HepG2 (cell line): ENCODE results near the gene ZNF425. TPM values are rescaled to one million over a fixed set of nuclear protein-coding genes. Genes with fewer than 3 reads are reported as not detected.

ENCODE experiments used
- AHR ChIP-seq: IDR thresholded peaks from 2 replicates; pipeline ENCODE4 v1.6.1; 2018; ENCODE audit warnings: missing genetic modification reagents, missing compliant biosample characterization
- ATF4 ChIP-seq, 2 experiments: fragments of 450-650 bp in 1 of 2; sonication (generic) in 1 of 2; formaldehyde crosslinking; IDR thresholded peaks; 2 replicates each; pipeline versions ENCODE4 v1.5.0 to v1.8.0; 2020 to 2022; ENCODE audit warnings: mild to moderate bottlenecking in 1 of 2, missing genetic modification reagents in 1 of 2
- BHLHE40 ChIP-seq: IDR thresholded peaks from 2 replicates; pipeline ENCODE4 v1.6.1; 2011; ENCODE audit warnings: low read length, improper control_type of control experiment
- CCDC6 ChIP-seq: sonication (generic); formaldehyde crosslinking; IDR thresholded peaks from 2 replicates; pipeline ENCODE4 v1.8.1; 2022; ENCODE audit warnings: mild to moderate bottlenecking, missing genetic modification reagents, moderate library complexity
- CENPX ChIP-seq: sonication (generic); formaldehyde crosslinking; IDR thresholded peaks from 2 replicates; pipeline ENCODE4 v1.9.0; 2021; ENCODE audit warnings: mild to moderate bottlenecking, missing genetic modification reagents, moderate library complexity
- DNMT1 ChIP-seq: sonication (generic); formaldehyde crosslinking; IDR thresholded peaks from 2 replicates; pipeline ENCODE4 v1.5.1; 2020; ENCODE audit warnings: mild to moderate bottlenecking, missing genetic modification reagents
- ESRRA ChIP-seq: sonication (generic); formaldehyde crosslinking; IDR thresholded peaks from 2 replicates; pipeline ENCODE4 v1.5.1; 2020; ENCODE audit warnings: mild to moderate bottlenecking, low read depth, missing genetic modification reagents
- GTF3A ChIP-seq: sonication (generic); formaldehyde crosslinking; conservative IDR thresholded peaks from 2 replicates; pipeline ENCODE4 v1.4.0; 2020; ENCODE audit warnings: mild to moderate bottlenecking, missing genetic modification reagents
- KLF16 ChIP-seq, 2 experiments: sonication (generic) in 1 of 2; formaldehyde crosslinking in 1 of 2; IDR thresholded peaks; 2 replicates each; pipeline versions ENCODE4 v1.6.1 to v1.8.0; 2016 to 2023; ENCODE audit warnings: missing genetic modification reagents in 2 of 2, missing compliant biosample characterization in 1 of 2
- PHF20 ChIP-seq: sonication (generic); formaldehyde crosslinking; IDR thresholded peaks from 2 replicates; pipeline ENCODE4 v1.5.0; 2020; ENCODE audit warnings: mild to moderate bottlenecking, missing genetic modification reagents
- SMAD9 ChIP-seq: sonication (generic); formaldehyde crosslinking; IDR thresholded peaks from 2 replicates; pipeline ENCODE4 v1.5.1; 2020; ENCODE audit warnings: mild to moderate bottlenecking, missing genetic modification reagents
- ZBTB21 ChIP-seq: sonication (generic); formaldehyde crosslinking; IDR thresholded peaks from 2 replicates; pipeline ENCODE4 v1.4.0; 2020; ENCODE audit warnings: missing genetic modification reagents
- ZBTB37 ChIP-seq: sonication (generic); formaldehyde crosslinking; IDR thresholded peaks from 2 replicates; pipeline ENCODE4 v1.4.0; 2020; ENCODE audit warnings: mild to moderate bottlenecking, missing genetic modification reagents
- ZBTB43 ChIP-seq: sonication (generic); formaldehyde crosslinking; conservative IDR thresholded peaks from 2 replicates; pipeline ENCODE4 v1.4.0; 2020; ENCODE audit warnings: missing genetic modification reagents
- ZGPAT ChIP-seq: IDR thresholded peaks from 2 replicates; pipeline ENCODE4 v1.6.1; 2016; ENCODE audit warnings: mild to moderate bottlenecking
- ZNF12 ChIP-seq: sonication (generic); formaldehyde crosslinking; IDR thresholded peaks from 2 replicates; pipeline ENCODE4 v1.5.0; 2020; ENCODE audit warnings: missing genetic modification reagents
- ZNF17 ChIP-seq: sonication (generic); formaldehyde crosslinking; IDR thresholded peaks from 2 replicates; pipeline ENCODE4 v1.5.0; 2020; ENCODE audit warnings: mild to moderate bottlenecking, missing genetic modification reagents
- ZNF235 ChIP-seq: sonication (generic); formaldehyde crosslinking; IDR thresholded peaks from 2 replicates; pipeline ENCODE4 v1.8.1; 2023; ENCODE audit warnings: mild to moderate bottlenecking, missing genetic modification reagents, borderline replicate concordance
- ZNF281 ChIP-seq: sonication (generic); formaldehyde crosslinking; IDR thresholded peaks from 2 replicates; pipeline ENCODE4 v1.4.0; 2020; ENCODE audit warnings: missing genetic modification reagents, borderline replicate concordance
- ZNF644 ChIP-seq: IDR thresholded peaks from 2 replicates; pipeline ENCODE4 v1.6.1; 2016; ENCODE audit warnings: low read depth
- ZNF678 ChIP-seq: sonication (generic); formaldehyde crosslinking; IDR thresholded peaks from 2 replicates; pipeline ENCODE4 v1.4.0; 2020; ENCODE audit warnings: mild to moderate bottlenecking, missing genetic modification reagents
- polyA plus RNA-seq, 8 experiments: library from polyadenylated mRNA; depleted of rRNA in 3 of 8; stranded (reverse) in 7 of 8; unstranded in 1 of 8; fragments of >200 nt; fragmentation: Illumina TruSeq in 4 of 8; extraction: Trizol in 4 of 8; gene quantifications; 2 replicates each; pipeline versions ENCODE4 v1.2.1 to v1.2.3, GENCODE V29; 2011 to 2016; ENCODE audit warnings: low read depth in 4 of 8, missing spikeins in 1 of 8, mixed read lengths in 1 of 8; ENCODE audit not compliant: insufficient read depth in 1 of 8
- total RNA-seq, 5 experiments: library from RNA; depleted of rRNA; stranded (reverse); fragments of >200 nt; fragmentation: Illumina TruSeq; extraction: Trizol; gene quantifications; 2 replicates each; pipeline ENCODE4 v1.2.3, GENCODE V29; 2016; ENCODE audit warnings: low read depth in 1 of 5

ZNF425 gene
- total and polyA plus RNA-seq, 2 of the 13 experiments (the other 11 are each of a cell fraction or from before 2014, with no cell fraction given), result 0.51 to 1.1 TPM

GRCh38 chr7:149125863-149126661 is at the start of gene ZNF425 (continued):
- peak; percentile 50; the same call in 1 of the 2 replicates for TF ChIP-seq GTF3A (CRISPR knock-in tag)
- TF ChIP-seq ZNF644, result 0 out of 2 replicates have a peak, but pooled peaks have one; percentile 9
- TF ChIP-seq CCDC6 (CRISPR knock-in tag), result peak; percentile 97
- peak; percentile 82 for TF ChIP-seq ESRRA (CRISPR knock-in tag)
- TF ChIP-seq ZNF281 (CRISPR knock-in tag), result peak; percentile 70
- peak; percentile 76; the same call in 1 of the 2 replicates for TF ChIP-seq ZNF17 (CRISPR knock-in tag)
- 0 out of 2 replicates have a peak, but pooled peaks have one; percentile 34 for TF ChIP-seq BHLHE40
- TF ChIP-seq PHF20, result peak; percentile 86
- TF ChIP-seq KLF16 (CRISPR knock-in tag; IDR thresholded peaks at IDR 0.05), result peak in 1 of 2 experiments; percentile 96; a peak in 2 of 4 replicates
- TF ChIP-seq ZBTB43, result peak; percentile 54; the same call in 1 of the 2 replicates
- TF ChIP-seq DNMT1 (CRISPR knock-in tag), result no peak
- 0 out of 2 replicates have a peak, but pooled peaks have one; percentile 16 for TF ChIP-seq ZBTB37
- 0 out of 2 replicates have a peak, but pooled peaks have one; percentile 17 for TF ChIP-seq ZNF235 (CRISPR knock-in tag)
- no peak for TF ChIP-seq ZBTB21 (CRISPR knock-in tag)
- TF ChIP-seq SMAD9 (CRISPR knock-in tag), result no peak; the same call in 1 of the 2 replicates
- peak in 1 of 2 experiments; percentile 38; a peak in 1 of 4 replicates for TF ChIP-seq ATF4 (CRISPR knock-in tag; IDR thresholded peaks at IDR 0.05)
- TF ChIP-seq ZNF12 (CRISPR knock-in tag), result 0 out of 2 replicates have a peak, but pooled peaks have one; percentile 26
- TF ChIP-seq ZGPAT (CRISPR knock-in tag), result peak; percentile 96; the same call in 1 of the 2 replicates
- no peak for TF ChIP-seq CENPX
- TF ChIP-seq AHR, result peak; percentile 81; the same call in 1 of the 2 replicates
- TF ChIP-seq ZNF678, result peak; percentile 69; the same call in 1 of the 2 replicates
